ENCODE measurements around the gene CDH23.

DNA sequence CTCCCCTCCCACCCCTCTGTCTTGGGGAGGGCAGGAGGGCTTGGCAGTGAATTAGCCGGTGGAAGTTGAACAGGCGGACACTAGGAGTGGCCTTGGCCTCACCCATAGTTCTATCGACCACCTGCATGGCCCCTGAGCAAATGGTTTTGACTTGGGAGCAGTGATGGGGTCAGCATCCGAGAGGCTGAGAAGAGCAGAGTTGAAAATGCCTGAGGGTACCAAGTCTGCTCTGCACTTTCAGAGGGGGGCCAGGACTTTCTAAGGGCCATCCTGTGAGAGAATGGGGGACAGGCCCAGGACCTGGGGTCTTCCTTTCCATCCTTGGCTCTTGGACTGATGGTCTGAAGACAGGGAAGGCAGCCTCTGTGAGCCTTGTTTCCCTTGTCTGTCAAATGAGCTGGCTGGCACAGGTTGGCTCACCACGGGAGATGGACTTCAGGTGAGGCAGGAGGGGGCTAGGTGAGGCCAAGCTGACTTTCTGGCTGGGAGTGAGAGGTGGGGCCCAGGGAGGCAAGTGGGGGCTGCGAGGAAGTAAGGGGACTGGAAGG is 29.4 kb downstream of the CDH23 start:
- TF ChIP-seq, protein P1, sequence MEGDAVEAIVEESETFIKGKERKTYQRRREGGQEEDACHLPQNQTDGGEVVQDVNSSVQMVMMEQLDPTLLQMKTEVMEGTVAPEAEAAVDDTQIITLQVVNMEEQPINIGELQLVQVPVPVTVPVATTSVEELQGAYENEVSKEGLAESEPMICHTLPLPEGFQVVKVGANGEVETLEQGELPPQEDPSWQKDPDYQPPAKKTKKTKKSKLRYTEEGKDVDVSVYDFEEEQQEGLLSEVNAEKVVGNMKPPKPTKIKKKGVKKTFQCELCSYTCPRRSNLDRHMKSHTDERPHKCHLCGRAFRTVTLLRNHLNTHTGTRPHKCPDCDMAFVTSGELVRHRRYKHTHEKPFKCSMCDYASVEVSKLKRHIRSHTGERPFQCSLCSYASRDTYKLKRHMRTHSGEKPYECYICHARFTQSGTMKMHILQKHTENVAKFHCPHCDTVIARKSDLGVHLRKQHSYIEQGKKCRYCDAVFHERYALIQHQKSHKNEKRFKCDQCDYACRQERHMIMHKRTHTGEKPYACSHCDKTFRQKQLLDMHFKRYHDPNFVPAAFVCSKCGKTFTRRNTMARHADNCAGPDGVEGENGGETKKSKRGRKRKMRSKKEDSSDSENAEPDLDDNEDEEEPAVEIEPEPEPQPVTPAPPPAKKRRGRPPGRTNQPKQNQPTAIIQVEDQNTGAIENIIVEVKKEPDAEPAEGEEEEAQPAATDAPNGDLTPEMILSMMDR (IDR thresholded peaks at IDR 0.05) = no peak
- no peak for TF ChIP-seq POLR2A (IDR thresholded peaks at IDR 0.05)

Measured in uterus (tissue), 2 donors.